ENCODE results near the gene MAN1C1.

The MAN1C1 gene

DNA sequence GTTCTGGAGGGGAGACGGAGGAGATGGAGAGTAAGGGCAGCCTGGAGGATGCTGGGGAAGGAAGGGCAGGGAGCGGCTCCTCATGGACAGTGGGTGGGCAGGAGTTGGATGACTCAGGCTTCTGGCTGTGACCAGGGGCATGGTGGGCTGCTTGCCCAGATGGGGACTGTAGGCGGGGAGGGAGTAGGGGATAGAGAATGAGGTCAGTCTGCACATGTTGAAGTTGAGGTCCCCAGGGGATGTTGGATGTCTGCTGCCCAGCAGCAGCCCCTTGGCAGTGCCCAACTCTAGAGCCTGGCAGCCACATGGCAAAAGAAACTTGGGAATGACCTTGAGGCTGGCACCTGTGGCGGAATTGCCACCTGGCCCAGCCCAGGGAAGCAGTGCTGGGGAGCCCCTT is 189.8 kb downstream of the MAN1C1 start:
- Histone ChIP-seq H3K27ac (ENCODE audit: insufficient read depth, low read length, poor library complexity, severe bottlenecking) (no peak overlapping the region), H3K4me3 (ENCODE audit: insufficient read depth, low read depth, low read length, poor library complexity, severe bottlenecking) (no peak overlapping the region), H3K27me3 (replicated peaks; ENCODE audit: control insufficient read depth, insufficient read depth, low read length, poor library complexity, severe bottlenecking) (no peaks in the 10 kb centered on the region), H3K9me3 (ENCODE audit: control insufficient read depth, low read length) (no peaks in the 10 kb centered on the region), H3K4me1 (ENCODE audit: control insufficient read depth, insufficient read depth, low read length, poor library complexity, severe bottlenecking) (peaks cover 6% of the 10 kb centered on the region), H3K36me3 (ENCODE audit: control insufficient read depth, insufficient read depth, low read length) (peaks cover 19% of the 10 kb centered on the region)
- DNase-seq = no peak

- peaks cover 6% of the 10 kb centered on the region for H3K4me1 ChIP-seq (ENCODE audit: control insufficient read depth, insufficient read depth, low read length, poor library complexity, severe bottlenecking)
- no peaks in the 10 kb centered on the region for H3K9me3 ChIP-seq (ENCODE audit: control insufficient read depth, low read length)
- H3K4me3 ChIP-seq (ENCODE audit: insufficient read depth, low read depth, low read length, poor library complexity, severe bottlenecking) = no peak overlapping the region
- H3K36me3 ChIP-seq (ENCODE audit: control insufficient read depth, insufficient read depth, low read length) = peaks cover 19% of the 10 kb centered on the region
- no peaks in the 10 kb centered on the region for H3K27me3 ChIP-seq (replicated peaks; ENCODE audit: control insufficient read depth, insufficient read depth, low read length, poor library complexity, severe bottlenecking)
- H3K27ac ChIP-seq (ENCODE audit: insufficient read depth, low read length, poor library complexity, severe bottlenecking) = no peak overlapping the region
- no peak for DNase-seq
These were observed 191.1 kb downstream of the MAN1C1 start for GRCh38 chr1:25807480-25808390.

DNA sequence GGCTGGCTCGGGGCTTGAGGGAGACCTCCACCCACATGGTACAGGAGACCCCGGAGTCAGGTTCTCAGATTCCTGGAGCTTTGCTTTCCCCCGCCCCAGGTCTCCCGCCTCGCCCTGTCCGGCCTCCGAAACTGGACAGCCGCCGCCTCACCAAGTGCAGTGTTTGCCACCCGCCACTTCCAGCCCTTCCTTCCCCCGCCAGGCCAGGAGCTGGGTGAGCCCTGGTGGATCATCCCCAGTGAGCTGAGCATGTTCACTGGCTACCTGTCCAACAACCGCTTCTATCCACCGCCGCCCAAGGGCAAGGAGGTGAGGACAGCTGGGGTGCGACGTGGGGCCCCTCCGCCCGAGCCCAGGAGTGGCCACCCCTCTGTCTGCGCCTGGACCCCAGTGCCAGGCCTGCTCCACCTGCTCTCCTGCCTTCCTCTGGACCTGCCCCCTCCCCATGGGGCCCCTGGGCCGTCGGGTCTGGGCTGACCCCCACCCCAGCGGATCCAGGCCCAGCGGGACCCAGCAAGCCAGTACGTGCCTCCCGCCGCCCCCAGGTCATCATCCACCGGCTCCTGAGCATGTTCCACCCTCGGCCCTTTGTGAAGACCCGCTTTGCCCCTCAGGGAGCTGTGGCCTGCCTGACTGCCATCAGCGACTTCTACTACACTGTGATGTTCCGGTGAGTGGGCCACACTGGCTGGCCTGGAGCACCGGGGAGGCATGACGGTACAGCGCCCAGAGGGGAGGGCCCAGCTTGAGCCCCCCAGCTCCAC is 192.1 kb downstream of the MAN1C1 start:
- H3K27me3 ChIP-seq (replicated peaks; ENCODE audit: control insufficient read depth, insufficient read depth, low read length, poor library complexity, severe bottlenecking) = no peaks in the 10 kb centered on the region
- peaks cover 6% of the 10 kb centered on the region for H3K4me1 ChIP-seq (ENCODE audit: control insufficient read depth, insufficient read depth, low read length, poor library complexity, severe bottlenecking)
- H3K4me3 ChIP-seq (ENCODE audit: insufficient read depth, low read depth, low read length, poor library complexity, severe bottlenecking) = no peak overlapping the region
- H3K36me3 ChIP-seq (ENCODE audit: control insufficient read depth, insufficient read depth, low read length) = peaks cover 19% of the 10 kb centered on the region
- no peaks in the 10 kb centered on the region for H3K9me3 ChIP-seq (ENCODE audit: control insufficient read depth, low read length)
- no peak overlapping the region for H3K27ac ChIP-seq (ENCODE audit: insufficient read depth, low read length, poor library complexity, severe bottlenecking)
- DNase-seq = no peak

DNA sequence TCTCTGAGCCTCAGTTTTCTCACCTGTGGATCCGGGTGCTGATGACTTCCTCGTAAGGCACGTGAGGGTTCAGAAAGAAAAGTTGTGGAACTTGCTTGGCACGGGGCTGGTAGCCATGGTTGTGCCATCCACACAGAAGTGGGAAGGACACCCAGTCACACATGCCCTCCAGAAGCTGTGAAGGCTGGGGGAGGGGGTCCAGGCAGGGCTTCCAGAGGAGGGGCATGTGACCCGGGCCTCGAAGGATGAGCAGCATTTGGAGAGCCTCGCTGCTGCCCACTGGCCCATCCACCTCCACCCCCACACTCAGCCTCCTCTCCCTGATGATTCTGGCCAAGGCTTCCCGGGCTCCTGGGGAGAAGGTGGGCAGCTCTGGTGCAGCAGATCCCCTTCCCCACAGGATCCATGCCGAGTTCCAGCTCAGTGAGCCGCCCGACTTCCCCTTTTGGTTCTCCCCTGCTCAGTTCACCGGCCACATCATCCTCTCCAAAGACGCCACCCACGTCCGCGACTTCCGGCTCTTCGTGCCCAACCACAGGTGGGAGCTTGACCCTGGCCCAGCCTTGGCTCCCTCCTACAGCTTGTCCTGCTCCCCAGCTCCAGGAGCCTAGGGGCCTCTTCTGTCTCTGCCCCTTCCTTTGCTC is 192.8 kb downstream of the MAN1C1 start:
- Histone ChIP-seq H3K9me3 (ENCODE audit: control insufficient read depth, low read length) (no peaks in the 10 kb centered on the region), H3K27ac (ENCODE audit: insufficient read depth, low read length, poor library complexity, severe bottlenecking) (no peak overlapping the region), H3K4me3 (ENCODE audit: insufficient read depth, low read depth, low read length, poor library complexity, severe bottlenecking) (no peak overlapping the region), H3K27me3 (replicated peaks; ENCODE audit: control insufficient read depth, insufficient read depth, low read length, poor library complexity, severe bottlenecking) (no peaks in the 10 kb centered on the region), H3K36me3 (ENCODE audit: control insufficient read depth, insufficient read depth, low read length) (peaks cover 19% of the 10 kb centered on the region), H3K4me1 (ENCODE audit: control insufficient read depth, insufficient read depth, low read length, poor library complexity, severe bottlenecking) (peaks cover 6% of the 10 kb centered on the region)
- no peak for DNase-seq

DNA sequence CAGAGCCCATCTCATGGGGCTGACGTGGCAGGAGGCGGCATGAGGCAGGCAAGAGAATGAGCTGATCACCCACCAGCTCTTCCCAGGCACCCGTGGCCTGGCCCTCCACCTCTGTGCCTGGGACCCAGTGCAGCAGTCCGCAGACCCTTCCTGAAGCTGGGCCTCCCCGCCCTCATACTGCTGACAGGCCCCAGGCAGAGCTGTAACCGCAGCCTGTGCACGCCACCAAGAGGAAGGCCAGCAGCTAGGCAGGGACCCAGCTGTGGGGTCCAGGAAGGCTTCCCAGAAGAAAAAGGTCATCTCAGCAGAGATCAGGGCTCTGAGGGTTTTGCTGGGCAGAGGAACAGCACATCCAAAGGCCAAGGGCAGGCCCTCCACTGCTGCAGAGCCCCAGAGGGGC is 193.3 kb downstream of the MAN1C1 start:
- no peaks in the 10 kb centered on the region for H3K9me3 ChIP-seq (ENCODE audit: control insufficient read depth, low read length)
- no peak for DNase-seq
- H3K4me1 ChIP-seq (ENCODE audit: control insufficient read depth, insufficient read depth, low read length, poor library complexity, severe bottlenecking) = peaks cover 6% of the 10 kb centered on the region
- H3K4me3 ChIP-seq (ENCODE audit: insufficient read depth, low read depth, low read length, poor library complexity, severe bottlenecking) = no peak overlapping the region
- H3K36me3 ChIP-seq (ENCODE audit: control insufficient read depth, insufficient read depth, low read length) = peaks cover 20% of the 10 kb centered on the region
- no peaks in the 10 kb centered on the region for H3K27me3 ChIP-seq (replicated peaks; ENCODE audit: control insufficient read depth, insufficient read depth, low read length, poor library complexity, severe bottlenecking)
- no peak overlapping the region for H3K27ac ChIP-seq (ENCODE audit: insufficient read depth, low read length, poor library complexity, severe bottlenecking)

DNA sequence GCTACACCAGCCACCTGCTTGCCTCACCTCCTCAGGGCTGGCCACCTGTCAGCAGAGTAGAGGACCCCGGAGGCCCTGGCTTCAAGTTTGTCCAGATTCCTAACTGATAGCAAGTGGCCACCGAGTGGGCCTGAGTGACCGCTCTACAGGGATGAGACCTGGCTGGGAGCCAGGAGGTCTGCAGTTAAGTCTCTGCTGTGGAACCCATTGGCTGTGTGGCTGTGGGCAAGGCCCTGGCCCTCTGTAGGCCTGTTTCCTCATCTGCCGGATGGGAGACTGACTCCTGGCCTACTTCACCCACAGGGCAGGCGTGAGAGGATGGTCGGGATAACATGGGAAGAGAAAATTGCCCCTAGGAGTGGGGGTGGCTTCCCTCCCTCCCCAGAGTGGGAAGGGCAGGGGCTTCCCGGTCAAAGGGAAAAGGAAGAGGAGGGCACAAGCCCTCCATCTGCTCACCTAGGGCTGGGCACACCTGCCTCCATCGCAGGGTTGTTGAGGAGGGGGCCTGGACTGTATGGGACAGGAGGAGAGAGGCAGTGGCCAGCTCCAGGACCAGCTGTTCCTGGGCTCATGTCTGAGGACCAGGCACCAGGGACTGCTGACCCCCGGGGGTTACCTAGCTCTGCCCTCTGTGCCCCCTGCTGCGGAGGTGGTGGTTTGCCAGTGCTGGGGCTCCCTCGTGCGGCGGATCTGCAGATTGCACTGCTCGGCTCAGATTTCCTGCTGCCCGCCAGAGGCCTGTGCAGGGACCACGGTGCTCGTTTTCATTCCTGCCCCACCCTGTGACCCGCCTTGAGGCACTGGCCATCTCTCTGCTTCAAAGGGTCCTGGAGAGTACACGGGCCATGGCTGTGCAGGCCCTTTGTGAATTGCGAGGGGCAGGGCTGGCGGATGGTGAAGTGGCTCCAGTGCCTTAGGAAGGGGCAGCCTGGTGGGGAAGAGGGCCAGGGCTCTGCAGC is 194.0 kb downstream of the MAN1C1 start:
- H3K27me3 ChIP-seq (replicated peaks; ENCODE audit: control insufficient read depth, insufficient read depth, low read length, poor library complexity, severe bottlenecking) = no peaks in the 10 kb centered on the region
- H3K27ac ChIP-seq (ENCODE audit: insufficient read depth, low read length, poor library complexity, severe bottlenecking) = no peak overlapping the region
- peaks cover 6% of the 10 kb centered on the region for H3K4me1 ChIP-seq (ENCODE audit: control insufficient read depth, insufficient read depth, low read length, poor library complexity, severe bottlenecking)
- peaks cover 27% of the 10 kb centered on the region for H3K36me3 ChIP-seq (ENCODE audit: control insufficient read depth, insufficient read depth, low read length)
- DNase-seq = peak; percentile 50 to 68 (median 53)
- H3K9me3 ChIP-seq (ENCODE audit: control insufficient read depth, low read length) = no peaks in the 10 kb centered on the region
- no peak overlapping the region for H3K4me3 ChIP-seq (ENCODE audit: insufficient read depth, low read depth, low read length, poor library complexity, severe bottlenecking)

GRCh38 chr1:25811384-25812082 is 194.9 kb downstream of the MAN1C1 start:
- H3K4me1 ChIP-seq (ENCODE audit: control insufficient read depth, insufficient read depth, low read length, poor library complexity, severe bottlenecking) = peaks cover 6% of the 10 kb centered on the region
- H3K36me3 ChIP-seq (ENCODE audit: control insufficient read depth, insufficient read depth, low read length) = peaks cover 24% of the 10 kb centered on the region
- no peaks in the 10 kb centered on the region for H3K27me3 ChIP-seq (replicated peaks; ENCODE audit: control insufficient read depth, insufficient read depth, low read length, poor library complexity, severe bottlenecking)
- H3K4me3 ChIP-seq (ENCODE audit: insufficient read depth, low read depth, low read length, poor library complexity, severe bottlenecking) = no peak overlapping the region
- DNase-seq = no peak
- no peaks in the 10 kb centered on the region for H3K9me3 ChIP-seq (ENCODE audit: control insufficient read depth, low read length)
- H3K27ac ChIP-seq (ENCODE audit: insufficient read depth, low read length, poor library complexity, severe bottlenecking) = no peak overlapping the region

DNA sequence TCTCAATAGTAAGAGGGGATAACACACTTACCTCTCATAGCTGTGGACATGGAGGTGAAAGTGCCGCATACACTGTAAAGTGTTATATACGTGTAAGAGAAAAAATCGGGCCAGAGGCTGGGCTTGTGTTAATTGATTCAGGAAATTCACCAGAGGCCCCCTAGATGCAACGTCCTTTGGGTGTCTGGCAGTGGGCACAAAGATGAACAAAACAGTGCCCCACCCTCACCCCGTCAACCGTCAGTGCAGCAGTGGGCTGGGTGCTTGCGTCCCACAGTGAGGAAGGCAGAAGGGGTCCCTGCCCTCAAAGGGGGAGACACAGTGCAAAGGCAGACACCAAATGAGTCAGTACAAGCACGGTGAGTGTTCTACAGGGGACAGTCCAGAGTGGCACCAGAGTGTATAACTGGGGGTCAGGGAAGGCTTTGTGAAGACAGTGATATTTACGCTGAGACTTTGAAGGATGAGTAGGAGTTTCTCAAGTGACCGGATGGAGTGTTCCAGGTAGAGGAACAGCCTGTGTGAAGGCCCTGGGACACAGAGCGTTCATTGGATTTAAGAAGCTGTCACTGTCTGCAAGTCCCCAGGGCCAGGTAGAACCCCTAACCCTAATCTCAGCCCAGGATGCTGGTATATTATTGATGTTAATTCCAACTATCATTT is 196.6 kb downstream of the MAN1C1 start:
- Histone ChIP-seq H3K27ac (ENCODE audit: insufficient read depth, low read length, poor library complexity, severe bottlenecking) (no peak overlapping the region), H3K36me3 (ENCODE audit: control insufficient read depth, insufficient read depth, low read length) (peaks cover 19% of the 10 kb centered on the region), H3K27me3 (replicated peaks; ENCODE audit: control insufficient read depth, insufficient read depth, low read length, poor library complexity, severe bottlenecking) (no peaks in the 10 kb centered on the region), H3K9me3 (ENCODE audit: control insufficient read depth, low read length) (no peaks in the 10 kb centered on the region), H3K4me1 (ENCODE audit: control insufficient read depth, insufficient read depth, low read length, poor library complexity, severe bottlenecking) (peaks cover 6% of the 10 kb centered on the region), H3K4me3 (ENCODE audit: insufficient read depth, low read depth, low read length, poor library complexity, severe bottlenecking) (no peak overlapping the region)
- DNase-seq = no peak

Data from effector memory CD4-positive, alpha-beta T cell (primary cell).